Fibroblast of skin of right quadriceps (primary cell): ENCODE results near the gene PKP4.

Experiments used
- DNase-seq: peaks from one replicate; pipeline ENCODE4 v3.0.0-alpha.2; 2013

The PKP4 gene

DNA sequence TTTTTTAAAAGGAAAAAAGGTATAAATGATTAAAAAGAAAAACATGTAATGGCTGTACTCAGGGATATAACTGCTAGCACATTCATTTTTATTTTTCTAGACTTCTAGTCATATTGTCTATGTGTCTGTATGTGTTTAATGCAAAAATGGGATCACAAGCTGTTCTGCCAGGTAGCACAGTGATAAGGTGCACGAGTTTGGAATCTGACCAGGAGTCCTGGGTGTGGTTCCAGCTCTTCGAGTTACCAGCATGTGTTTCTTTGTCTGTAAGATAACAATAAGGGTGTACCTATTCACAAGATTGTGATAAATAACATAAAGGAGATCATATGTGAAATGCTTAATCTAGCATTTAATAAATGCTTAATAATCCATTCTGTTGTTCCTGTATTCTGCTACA is 145.3 kb downstream of the PKP4 start:
- DNase-seq, result no peak

- no peak for DNase-seq
These were observed 146.5 kb downstream of the PKP4 start for GRCh38 chr2:158603205-158603604.

- DNase-seq, result no peak
These were observed 147.2 kb downstream of the PKP4 start for GRCh38 chr2:158603986-158604385.

- no peak for DNase-seq
These were observed 153.3 kb downstream of the PKP4 start for GRCh38 chr2:158610059-158610458.

DNA sequence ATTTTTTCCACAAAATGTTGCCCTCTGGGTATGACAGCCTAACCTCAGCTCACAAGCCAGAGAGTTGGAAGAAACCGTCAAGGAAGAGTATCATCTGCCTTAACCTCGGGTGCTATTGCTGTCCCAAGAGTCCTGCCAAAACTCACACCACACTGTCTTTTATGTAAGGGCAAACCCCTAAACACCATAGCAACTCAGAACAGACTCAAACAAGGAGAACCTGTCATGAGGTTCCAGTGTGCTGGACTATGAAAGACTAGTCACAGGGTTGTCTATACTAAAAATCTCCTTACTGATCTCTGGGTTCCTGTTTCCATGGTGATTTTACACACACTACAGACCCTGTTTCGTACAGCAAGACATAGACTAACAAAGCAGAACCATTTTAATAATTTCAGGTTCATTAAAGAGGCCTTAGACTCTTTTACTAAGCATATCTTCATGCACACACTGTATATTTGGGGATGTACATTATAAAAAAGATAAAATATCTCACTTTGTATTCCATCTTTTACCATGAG is 159.8 kb downstream of the PKP4 start:
- DNase-seq, result no peak

- DNase-seq, result no peak
These were observed 162.2 kb downstream of the PKP4 start for GRCh38 chr2:158618891-158619490.

- peak; percentile 36 for DNase-seq
These were observed 162.7 kb downstream of the PKP4 start for GRCh38 chr2:158619496-158619895.

DNA sequence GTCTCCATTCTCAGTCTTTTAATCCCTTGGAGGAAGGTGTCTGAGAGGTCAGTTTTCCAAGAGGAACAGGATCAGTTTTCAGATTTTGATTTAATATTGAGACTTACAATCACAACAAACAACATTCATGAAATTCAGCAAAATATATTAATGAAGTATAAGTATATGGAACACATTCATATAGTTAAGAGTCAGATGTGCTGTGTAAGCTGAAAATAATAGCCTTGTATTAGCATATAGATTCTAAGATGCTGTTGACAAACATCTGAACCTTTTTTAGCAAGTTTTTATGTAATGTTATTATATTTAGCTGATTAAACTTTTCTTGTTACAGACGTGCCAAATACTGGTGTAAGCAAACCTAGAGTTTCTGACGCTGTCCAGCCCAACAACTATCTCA is 163.9 kb downstream of the PKP4 start:
- DNase-seq, result no peak

DNA sequence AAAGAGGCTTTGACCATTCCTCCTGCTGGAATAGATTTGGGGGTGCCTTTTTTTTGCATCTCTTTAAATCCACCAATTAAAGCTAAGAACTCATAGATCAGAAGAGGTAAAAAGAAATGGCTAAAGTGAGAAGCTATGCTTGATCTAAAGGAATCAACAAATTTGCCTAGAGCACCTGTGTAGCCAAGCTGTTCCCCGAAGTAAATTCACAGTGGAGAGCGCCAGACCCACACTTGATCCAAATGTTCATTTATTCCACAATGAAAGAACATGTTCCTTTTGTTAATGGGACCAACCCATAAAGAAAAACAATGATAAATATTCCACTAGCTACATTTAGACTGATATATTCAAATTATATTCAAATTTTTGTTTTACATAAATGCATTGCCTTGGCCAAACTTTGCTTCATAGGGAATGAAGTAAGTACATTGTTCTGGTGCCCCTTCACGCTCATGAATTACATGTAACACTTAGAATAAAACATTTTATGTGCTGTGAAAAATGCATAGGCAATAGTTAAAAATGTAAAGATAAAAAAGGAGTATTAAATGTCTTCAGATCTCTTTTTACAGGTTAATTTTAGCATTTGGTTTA is 167.4 kb downstream of the PKP4 start:
- DNase-seq, result no peak

- DNase-seq, result no peak
These were observed 168.2 kb downstream of the PKP4 start for GRCh38 chr2:158624961-158625360.

DNA sequence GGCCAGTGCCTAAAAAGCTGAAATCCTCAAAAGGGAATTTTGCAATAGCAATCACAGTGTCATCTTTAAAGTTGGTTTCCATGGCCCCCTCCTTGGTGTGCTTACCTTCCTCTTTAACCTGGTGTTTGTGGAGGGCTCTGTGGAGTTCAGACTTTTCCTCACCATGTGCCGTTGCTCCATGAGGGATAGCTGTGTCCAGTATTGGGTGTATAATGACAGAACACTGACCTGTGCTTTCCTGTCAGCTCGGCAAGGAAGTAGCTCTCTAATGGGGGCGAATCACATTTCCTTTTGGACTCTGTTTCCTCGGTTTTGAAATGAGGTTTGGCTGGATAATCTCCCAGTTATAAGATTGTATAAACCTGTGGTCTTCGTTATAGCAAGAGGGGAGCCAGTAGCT is 172.4 kb downstream of the PKP4 start:
- no peak for DNase-seq

- DNase-seq, result no peak
These were observed 176.5 kb downstream of the PKP4 start for GRCh38 chr2:158633261-158633660.

- DNase-seq, result no peak
These were observed 177.9 kb downstream of the PKP4 start for GRCh38 chr2:158634627-158635026.

GRCh38 chr2:158635961-158636601 is 179.3 kb downstream of the PKP4 start:
- DNase-seq, result no peak

- DNase-seq, result no peak
These were observed 180.6 kb downstream of the PKP4 start for GRCh38 chr2:158637357-158637756.

DNA sequence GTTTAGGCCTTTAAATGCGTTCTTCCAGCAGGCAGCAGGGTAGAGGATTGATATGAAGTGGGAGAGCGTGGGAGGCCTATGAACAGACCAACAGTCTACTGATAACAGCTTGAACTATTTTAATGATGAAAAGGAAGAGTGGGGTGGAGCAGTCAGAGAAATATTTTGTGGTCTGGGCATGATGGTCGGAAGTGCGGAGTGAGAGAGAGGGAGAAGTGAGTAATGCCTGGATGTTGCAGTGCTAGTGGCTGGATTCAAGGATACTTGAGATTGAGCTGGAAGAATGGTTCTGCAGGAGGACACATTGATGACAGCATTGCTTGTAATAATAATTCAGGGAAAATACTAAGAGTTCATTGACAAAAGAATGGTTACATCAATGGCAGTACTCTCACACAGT is 187.4 kb downstream of the PKP4 start:
- DNase-seq, result peak; percentile 80

DNA sequence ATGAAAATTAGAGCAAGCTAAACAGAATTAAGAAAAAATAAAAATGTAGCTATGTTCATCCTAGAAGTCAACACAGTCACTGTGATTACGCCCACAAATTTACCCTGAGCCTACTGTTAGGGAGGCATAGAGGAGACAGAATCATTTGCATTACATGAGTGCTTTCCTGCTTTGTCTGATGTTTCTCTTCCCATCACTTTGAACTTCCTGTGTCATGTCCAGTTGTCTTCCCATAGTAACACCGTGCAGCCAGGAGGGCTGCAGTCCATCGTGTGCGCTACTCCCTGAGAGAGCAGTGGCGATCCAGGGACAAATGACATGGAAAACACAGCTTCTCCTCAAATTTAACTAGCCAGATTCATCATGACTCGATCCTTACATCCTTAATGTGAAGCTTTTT is 188.5 kb downstream of the PKP4 start:
- DNase-seq, result no peak

- DNase-seq, result no peak
These were observed 190.9 kb downstream of the PKP4 start for GRCh38 chr2:158647436-158648231.

DNA sequence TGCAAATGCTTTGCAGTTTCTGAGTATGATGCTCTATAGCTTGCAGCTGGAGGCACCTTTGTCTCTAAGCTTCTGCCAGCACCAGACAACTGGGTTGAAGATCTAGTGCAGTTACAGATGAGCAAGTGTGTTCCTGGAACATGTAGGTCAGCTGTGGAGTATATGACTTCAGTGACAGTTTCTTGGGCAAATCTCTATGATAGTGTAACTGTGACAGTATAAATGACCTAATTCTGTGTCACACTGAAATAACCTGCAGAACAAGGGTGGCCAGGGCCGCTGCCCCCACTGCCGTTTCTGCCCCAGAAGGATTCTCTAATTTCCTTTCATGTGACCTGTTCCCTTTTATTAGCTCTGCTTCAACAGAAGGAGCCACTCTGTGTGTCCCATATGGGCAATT is 193.1 kb downstream of the PKP4 start:
- DNase-seq, result no peak

DNA sequence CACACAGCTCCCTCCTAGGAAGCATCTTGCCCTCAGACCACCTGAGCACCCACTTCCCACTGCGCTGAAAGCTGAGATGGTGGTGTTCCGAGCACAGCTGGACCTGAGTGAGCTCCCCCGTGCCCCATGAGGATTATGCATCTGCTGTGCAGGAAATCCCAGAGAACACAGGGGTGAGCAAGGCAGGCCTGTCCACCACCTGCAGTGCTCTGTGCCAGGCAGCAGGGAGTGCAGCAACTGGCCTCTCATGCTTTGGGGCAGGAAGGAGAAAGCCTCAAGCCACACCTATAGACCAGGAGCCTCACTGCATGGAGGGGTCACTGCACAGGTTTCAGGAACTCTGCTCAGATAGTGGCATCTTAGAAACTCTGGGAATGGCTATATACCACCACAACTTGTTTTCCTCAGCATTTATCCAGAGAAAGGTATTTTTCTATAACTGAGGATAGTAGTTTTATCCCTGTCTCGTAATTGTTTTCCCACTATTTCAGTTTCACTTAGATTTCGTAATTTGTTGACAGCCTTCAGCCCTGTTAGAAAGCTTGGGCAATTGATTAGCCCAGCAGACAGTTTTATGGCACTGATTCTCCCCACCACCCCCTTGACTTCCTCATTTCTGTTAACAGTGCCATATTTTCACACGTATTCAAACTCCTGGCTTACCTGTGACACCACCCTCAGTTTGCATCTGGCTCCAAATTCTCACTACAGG is 194.1 kb downstream of the PKP4 start:
- DNase-seq, result no peak

GRCh38 chr2:158651358-158652057 is 194.8 kb downstream of the PKP4 start:
- DNase-seq, result no peak

DNA sequence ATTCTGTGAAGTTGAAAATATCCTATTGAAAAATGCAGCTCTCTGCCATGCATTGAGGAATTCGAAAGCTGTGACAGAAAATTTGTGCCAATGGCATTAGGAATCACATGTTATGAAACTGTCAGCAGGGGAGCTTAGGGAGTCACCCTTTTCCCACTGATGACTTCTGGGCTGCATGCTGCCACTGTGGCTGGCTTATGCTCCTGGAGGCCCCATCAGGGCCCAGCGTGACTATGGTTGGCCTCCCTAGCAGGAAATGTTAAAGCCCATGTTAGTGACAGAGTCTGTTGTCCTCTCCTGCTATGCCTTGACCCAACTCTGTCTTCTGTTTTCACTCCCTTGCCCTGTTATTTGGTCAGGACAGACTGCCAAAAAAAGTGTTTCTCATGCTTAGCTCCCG is 198.9 kb downstream of the PKP4 start:
- DNase-seq, result no peak
